ENCODE data around the gene RCVRN. TPM values are rescaled to one million over a fixed set of nuclear protein-coding genes. Genes with fewer than 3 reads are reported as not detected.
"Not testable (repeated sequence)": the region's sequence is repeated elsewhere in the genome, so short reads cannot be mapped to it uniquely, and the experiment has no call there.

Gene RCVRN
- total RNA-seq, 1 donor from 2014 or later = 0.49 TPM

GRCh38 chr17:9925457-9925856 is 20.4 kb upstream of the RCVRN start:
- Histone ChIP-seq H3K27me3 (no peaks in the 10 kb centered on the region), H3K9me3 (no peaks in the 10 kb centered on the region), H3K4me1 (no peaks in the 10 kb centered on the region), H3K4me3 (no peak overlapping the region), H3K27ac (peak overlapping the region; percentile 52), H3K36me3 (peaks cover 0 to 2% of the 10 kb centered on the region in 2 donors)
- DNase-seq (ENCODE audit: extremely low spot score in 2 of 2) = no peak
- TF ChIP-seq CTCF (IDR thresholded peaks at IDR 0.05) (no peak), POLR2AphosphoS5 (IDR thresholded peaks at IDR 0.05; ENCODE audit: insufficient read depth in 1 of 2, low read depth in 1 of 2) (no peak), POLR2A (IDR thresholded peaks at IDR 0.05) (no peak)
- intact Hi-C loops (cut with DNase I) = no loop called here

- Histone ChIP-seq H3K4me1 (no peaks in the 10 kb centered on the region), H3K4me3 (no peak overlapping the region), H3K9me3 (no peaks in the 10 kb centered on the region), H3K27me3 (no peaks in the 10 kb centered on the region), H3K36me3 (peaks cover 0 to 5% of the 10 kb centered on the region in 2 donors), H3K27ac (peak overlapping the region; percentile 52)
- peak; percentile 54 to 92 (median 67) for TF ChIP-seq CTCF (IDR thresholded peaks at IDR 0.05)
- no peak for TF ChIP-seq POLR2A (IDR thresholded peaks at IDR 0.05)
- intact Hi-C loops (cut with DNase I) = loop anchor here (1.0 to 5.0 kb wide), 2 partner anchors 23 to 693 kb away; no protein-coding TSS in a partner anchor
- DNase-seq (ENCODE audit: extremely low spot score in 2 of 2) = peak in 1 of 2 donors; percentile 84
Measured at GRCh38 chr17:9924735-9925191, 19.7 kb upstream of the RCVRN start.

GRCh38 chr17:9922012-9922848 is 17.2 kb upstream of the RCVRN start:
- Histone ChIP-seq H3K36me3 (peaks cover 0 to 21% of the 10 kb centered on the region in 2 donors), H3K9me3 (no peaks in the 10 kb centered on the region), H3K4me1 (no peaks in the 10 kb centered on the region), H3K27me3 (no peaks in the 10 kb centered on the region), H3K27ac (no peak overlapping the region), H3K4me3 (no peak overlapping the region)
- intact Hi-C loops (cut with DNase I) = loop anchor here (5.0 kb wide), 1 partner anchor 695 kb away; no protein-coding TSS in a partner anchor
- DNase-seq (ENCODE audit: extremely low spot score in 2 of 2) = no peak
- TF ChIP-seq CTCF (IDR thresholded peaks at IDR 0.05) (no peak), POLR2A (IDR thresholded peaks at IDR 0.05) (no peak), POLR2AphosphoS5 (IDR thresholded peaks at IDR 0.05; ENCODE audit: insufficient read depth in 1 of 2, low read depth in 1 of 2) (no peak)

GRCh38 chr17:9921216-9921615 is 16.1 kb upstream of the RCVRN start:
- H3K27me3 ChIP-seq; H3K4me3 ChIP-seq; H3K4me1 ChIP-seq; H3K27ac ChIP-seq; H3K9me3 ChIP-seq; DNase-seq (ENCODE audit: extremely low spot score in 2 of 2): not testable (repeated sequence)
- H3K36me3 ChIP-seq = peaks cover 0 to 28% of the 10 kb centered on the region in 2 donors
- intact Hi-C loops (cut with DNase I) = loop anchor here (5.0 kb wide), 1 partner anchor 696 kb away; no protein-coding TSS in a partner anchor

- H3K36me3 ChIP-seq = peaks cover 0 to 41% of the 10 kb centered on the region in 2 donors
- DNase-seq (ENCODE audit: extremely low spot score in 2 of 2) = no peak
Measured at GRCh38 chr17:9918804-9919352, 13.8 kb upstream of the RCVRN start.

More at GRCh38 chr17:9918804-9919352, 13.8 kb upstream of the RCVRN start:
- intact Hi-C loops (cut with DNase I) = no loop called here
- Histone ChIP-seq H3K9me3 (no peaks in the 10 kb centered on the region), H3K27me3 (no peaks in the 10 kb centered on the region), H3K4me1 (no peaks in the 10 kb centered on the region), H3K27ac (no peak overlapping the region), H3K4me3 (no peak overlapping the region)
- TF ChIP-seq POLR2A (IDR thresholded peaks at IDR 0.05) (no peak), CTCF (IDR thresholded peaks at IDR 0.05) (no peak)

Data from vagina (tissue), 2 donors.